CD8-positive, alpha-beta memory T cell (primary cell): Measurements from ENCODE around the gene GMEB2. TPM values are rescaled to one million over a fixed set of nuclear protein-coding genes. Genes with fewer than 3 reads are reported as not detected.

Experiments
- CTCF ChIA-PET: fragments of 350-600 bp; sonication (Branson Sonifier 250); formaldehyde crosslinking; loops from one replicate; lab custom pipeline; 2021; ENCODE audit warnings: antibody characterized with exemption; lab: Charles Lee
- POLR2A ChIA-PET: fragments of 350-600 bp; sonication (Branson Sonifier 250); formaldehyde crosslinking; loops from one replicate; lab custom pipeline; 2021; ENCODE audit warnings: antibody characterized with exemption; lab: Charles Lee
- DNase-seq, 5 donors: peaks; one replicate each; pipeline versions ENCODE4 v3.0.0 to v3.0.0-alpha.2; 2020 to 2022; ENCODE audit warnings: mixed read lengths in 1 of 5
- H3K27ac ChIP-seq: one replicate; pipeline ENCODE4 v1.7.0; 2013; ENCODE audit warnings: low read depth, mild to moderate bottlenecking, low read length, moderate library complexity
- H3K27me3 ChIP-seq: 2 replicates; pipeline ENCODE4 v1.7.0; 2013; ENCODE audit warnings: low read length, mild to moderate bottlenecking; ENCODE audit not compliant: insufficient read depth, poor library complexity, severe bottlenecking
- H3K36me3 ChIP-seq: 2 replicates; pipeline ENCODE4 v1.7.0; 2013; ENCODE audit warnings: mild to moderate bottlenecking, low read length, moderate library complexity; ENCODE audit not compliant: insufficient read depth
- H3K4me1 ChIP-seq: 2 replicates; pipeline ENCODE4 v1.7.0; 2013; ENCODE audit warnings: mild to moderate bottlenecking, low read length, moderate library complexity; ENCODE audit not compliant: insufficient read depth
- H3K4me3 ChIP-seq: 2 replicates; pipeline ENCODE4 v1.7.0; 2013; ENCODE audit warnings: mild to moderate bottlenecking, low read length
- H3K9me3 ChIP-seq: 2 replicates; pipeline ENCODE4 v1.7.0; 2013; ENCODE audit warnings: mild to moderate bottlenecking, low read length
- H3K27ac Mint-ChIP-seq, 8 donors: one replicate each; pipeline ENCODE4 v1.8.0; 2020 to 2021; ENCODE audit warnings: mixed read lengths in 8 of 8, mild to moderate bottlenecking in 6 of 8, inconsistent platforms in 3 of 8, moderate library complexity in 3 of 8
- H3K27me3 Mint-ChIP-seq, 2 donors: one replicate each; pipeline ENCODE4 v1.8.0; 2020 to 2021; ENCODE audit warnings: mixed read lengths in 2 of 2, mild to moderate bottlenecking in 1 of 2, moderate library complexity in 1 of 2
- H3K36me3 Mint-ChIP-seq, 3 donors: one replicate each; pipeline ENCODE4 v1.8.0; 2020 to 2021; ENCODE audit warnings: mixed read lengths in 3 of 3, inconsistent platforms in 1 of 3, mild to moderate bottlenecking in 1 of 3
- H3K4me1 Mint-ChIP-seq, 3 donors: one replicate each; pipeline ENCODE4 v1.8.0; 2020 to 2021; ENCODE audit warnings: mixed read lengths in 3 of 3, inconsistent platforms in 1 of 3, mild to moderate bottlenecking in 1 of 3
- H3K4me3 Mint-ChIP-seq, 7 donors: one replicate each; pipeline ENCODE4 v1.8.0; 2020 to 2021; ENCODE audit warnings: mixed read lengths in 7 of 7, mild to moderate bottlenecking in 6 of 7, moderate library complexity in 4 of 7, inconsistent platforms in 2 of 7
- H3K9me3 Mint-ChIP-seq, 5 donors: one replicate each; pipeline ENCODE4 v1.8.0; 2020 to 2022; ENCODE audit warnings: mixed read lengths in 5 of 5, mild to moderate bottlenecking in 3 of 5, moderate library complexity in 2 of 5, inconsistent platforms in 1 of 5
- polyA plus RNA-seq: library from polyadenylated mRNA; unstranded; fragments of 300-500 nt; fragmentation: Illumina TruSeq; gene quantifications from one replicate; pipeline ENCODE4 v1.2.3, GENCODE V29; 2021
- total RNA-seq, 2 experiments: library from RNA; stranded (reverse); gene quantifications; one replicate each; pipeline ENCODE4 v1.2.3, GENCODE V29; 2021

The GMEB2 gene
- total and polyA plus RNA-seq, 3 experiments from 2014 or later = 14.3 to 15.5 (median 14.8) TPM

GRCh38 chr20:63568170-63568981 is 58.5 kb downstream of the GMEB2 start:
- Histone ChIP-seq H3K4me1 (peaks cover 36% of the 10 kb centered on the region), H3K4me3 (peak overlapping the region; percentile 59), H3K9me3 (no peaks in the 10 kb centered on the region), H3K36me3 (no peaks in the 10 kb centered on the region), H3K27me3 (no peaks in the 10 kb centered on the region), H3K27ac (no peak overlapping the region)
- ChIA-PET POLR2A (interaction anchor here (1.8 to 2.1 kb wide), 2 partner anchors 48 to 73 kb away, joined by 4 to 9 read pairs; partner anchors contain the start of gene PPDPF), CTCF (interaction anchor here (0.9 to 5.4 kb wide), 3 partner anchors 13 to 30 kb away, joined by 3 to 27 read pairs (median 7); partner anchors contain the start of gene PTK6)
- no peaks in the 10 kb centered on the region for H3K9me3 Mint-ChIP-seq
- DNase-seq = no peak
- H3K36me3 Mint-ChIP-seq = peaks cover 0 to 9% (median 0%) of the 10 kb centered on the region in 3 donors
- peaks cover 14 to 32% (median 17%) of the 10 kb centered on the region in 3 donors for H3K4me1 Mint-ChIP-seq
- H3K27ac Mint-ChIP-seq = peak overlapping the region in 6 of 8 donors; percentile 63 to 89 (median 80)
- H3K27me3 Mint-ChIP-seq = no peaks in the 10 kb centered on the region
- H3K4me3 Mint-ChIP-seq = peak overlapping the region; percentile 51 to 93 (median 77)

GRCh38 chr20:63567386-63568169 is 59.3 kb downstream of the GMEB2 start:
- H3K4me1 ChIP-seq = peaks cover 28% of the 10 kb centered on the region
- no peaks in the 10 kb centered on the region for H3K36me3 ChIP-seq
- H3K27ac ChIP-seq = no peak overlapping the region
- H3K4me3 ChIP-seq = peak overlapping the region; percentile 59
- Mint-ChIP-seq H3K27me3 (no peaks in the 10 kb centered on the region), H3K9me3 (no peaks in the 10 kb centered on the region), H3K27ac (peak overlapping the region in 7 of 8 donors; percentile 29 to 89 (median 80)), H3K4me3 (peak overlapping the region; percentile 51 to 93 (median 77)), H3K4me1 (peaks cover 14 to 32% (median 17%) of the 10 kb centered on the region in 3 donors), H3K36me3 (peaks cover 0 to 9% (median 0%) of the 10 kb centered on the region in 3 donors)
- peak; percentile 43 to 73 (median 46) for DNase-seq
- POLR2A ChIA-PET = interaction anchor here (0.8 to 2.1 kb wide), 4 partner anchors 30 to 85 kb away, joined by 3 to 9 read pairs (median 4); partner anchors contain the start of genes PPDPF, PTK6 and STMN3
- H3K9me3 ChIP-seq = no peaks in the 10 kb centered on the region
- no peaks in the 10 kb centered on the region for H3K27me3 ChIP-seq
- CTCF ChIA-PET = interaction anchor here (1.0 to 5.4 kb wide), 3 partner anchors 13 to 167 kb away, joined by 3 to 27 read pairs (median 7); partner anchors contain the start of gene PTK6

DNA sequence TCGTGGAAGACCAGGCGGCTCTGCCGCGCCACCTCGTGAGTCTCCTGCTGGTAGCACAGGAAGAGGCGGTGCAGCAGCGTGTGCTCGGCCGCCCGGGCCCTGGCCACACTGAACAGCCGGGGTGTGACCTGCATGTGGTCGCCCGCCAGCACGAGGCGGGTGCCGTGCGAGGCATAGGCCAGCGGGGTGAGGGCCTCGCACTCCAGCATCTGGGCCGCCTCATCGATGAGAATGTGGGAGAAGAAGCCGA is 59.8 kb downstream of the GMEB2 start:
- POLR2A ChIA-PET = interaction anchor here (0.8 to 2.1 kb wide), 4 partner anchors 30 to 86 kb away, joined by 3 to 9 read pairs (median 4); partner anchors contain the start of genes PPDPF, PTK6 and STMN3

GRCh38 chr20:63566395-63567135 is 60.3 kb downstream of the GMEB2 start:
- Mint-ChIP-seq H3K36me3 (peaks cover 0 to 12% (median 0%) of the 10 kb centered on the region in 3 donors), H3K27me3 (no peaks in the 10 kb centered on the region), H3K4me1 (peaks cover 14 to 32% (median 17%) of the 10 kb centered on the region in 3 donors), H3K27ac (peak overlapping the region in 2 of 8 donors; percentile 26 to 81), H3K4me3 (peak overlapping the region in 2 of 7 donors; percentile 32 to 51), H3K9me3 (no peaks in the 10 kb centered on the region)
- Histone ChIP-seq H3K9me3 (no peaks in the 10 kb centered on the region), H3K4me1 (peaks cover 28% of the 10 kb centered on the region), H3K36me3 (no peaks in the 10 kb centered on the region), H3K27ac (no peak overlapping the region), H3K4me3 (no peak overlapping the region), H3K27me3 (no peaks in the 10 kb centered on the region)
- ChIA-PET CTCF (interaction anchor here (1.0 to 5.4 kb wide), 4 partner anchors 12 to 472 kb away, joined by 3 to 27 read pairs (median 6); partner anchors contain the start of gene PTK6), POLR2A (interaction anchor here (1.1 to 1.8 kb wide), 2 partner anchors 46 to 86 kb away, joined by 3 to 9 read pairs; partner anchors contain the start of genes PPDPF and STMN3)
- DNase-seq = no peak

More for the DNA sequence above, 59.8 kb downstream of the GMEB2 start:
- Mint-ChIP-seq H3K4me1 (peaks cover 14 to 32% (median 17%) of the 10 kb centered on the region in 3 donors), H3K4me3 (peak overlapping the region in 3 of 7 donors; percentile 32 to 74 (median 51)), H3K9me3 (no peaks in the 10 kb centered on the region), H3K36me3 (peaks cover 0 to 9% (median 0%) of the 10 kb centered on the region in 3 donors), H3K27ac (peak overlapping the region in 3 of 8 donors; percentile 26 to 84 (median 81)), H3K27me3 (no peaks in the 10 kb centered on the region)
- Histone ChIP-seq H3K4me1 (peaks cover 28% of the 10 kb centered on the region), H3K9me3 (no peaks in the 10 kb centered on the region), H3K27me3 (no peaks in the 10 kb centered on the region), H3K27ac (no peak overlapping the region), H3K4me3 (no peak overlapping the region), H3K36me3 (no peaks in the 10 kb centered on the region)
- CTCF ChIA-PET = interaction anchor here (1.0 to 5.4 kb wide), 3 partner anchors 12 to 168 kb away, joined by 3 to 27 read pairs (median 7); partner anchors contain the start of gene PTK6
- no peak for DNase-seq

GRCh38 chr20:63565699-63566335 is 61.1 kb downstream of the GMEB2 start:
- H3K27ac Mint-ChIP-seq = peak overlapping the region in 1 of 8 donors; percentile 58
- DNase-seq = no peak
- peaks cover 0 to 16% (median 0%) of the 10 kb centered on the region in 3 donors for H3K36me3 Mint-ChIP-seq
- no peaks in the 10 kb centered on the region for H3K9me3 Mint-ChIP-seq
- no peak overlapping the region for H3K4me3 Mint-ChIP-seq
- H3K4me1 Mint-ChIP-seq = peaks cover 14 to 32% (median 17%) of the 10 kb centered on the region in 3 donors
- H3K4me1 ChIP-seq = peaks cover 28% of the 10 kb centered on the region
- H3K9me3 ChIP-seq = no peaks in the 10 kb centered on the region
- no peaks in the 10 kb centered on the region for H3K27me3 Mint-ChIP-seq
- no peak overlapping the region for H3K4me3 ChIP-seq
- ChIA-PET CTCF (interaction anchor here (1.0 to 5.4 kb wide), 2 partner anchors 27 to 472 kb away, joined by 4 to 27 read pairs; partner anchors contain the start of gene PTK6), POLR2A (no interaction called here)
- no peaks in the 10 kb centered on the region for H3K27me3 ChIP-seq
- H3K27ac ChIP-seq = no peak overlapping the region
- no peaks in the 10 kb centered on the region for H3K36me3 ChIP-seq

GRCh38 chr20:63565021-63565698 is 61.7 kb downstream of the GMEB2 start:
- H3K27me3 Mint-ChIP-seq = no peaks in the 10 kb centered on the region
- peak overlapping the region in 1 of 8 donors; percentile 58 for H3K27ac Mint-ChIP-seq
- peaks cover 0 to 23% (median 2%) of the 10 kb centered on the region in 3 donors for H3K36me3 Mint-ChIP-seq
- no peaks in the 10 kb centered on the region for H3K36me3 ChIP-seq
- DNase-seq = no peak
- no peak overlapping the region for H3K27ac ChIP-seq
- H3K4me3 Mint-ChIP-seq = no peak overlapping the region
- H3K4me1 ChIP-seq = peaks cover 28% of the 10 kb centered on the region
- ChIA-PET CTCF (interaction anchor here (5.4 kb wide), 1 partner anchor 26 kb away, joined by 27 read pairs; the partner anchor contains the start of gene PTK6), POLR2A (no interaction called here)
- no peaks in the 10 kb centered on the region for H3K9me3 Mint-ChIP-seq
- H3K27me3 ChIP-seq = no peaks in the 10 kb centered on the region
- H3K9me3 ChIP-seq = no peaks in the 10 kb centered on the region
- H3K4me1 Mint-ChIP-seq = peaks cover 14 to 32% (median 17%) of the 10 kb centered on the region in 3 donors
- H3K4me3 ChIP-seq = no peak overlapping the region
